SK-N-SH treated with all-trans-retinoic acid at 6 μM for 48 hours (cell line): ENCODE measurements around the gene ADPRHL1.

Experiments used
- ATAC-seq: fragments of 200-7000 bp; cut with Tn5 transposase; 3 replicates; pipeline ENCODE4 v1.9.1; 2020; ENCODE audit warnings: mild to moderate bottlenecking, moderate library complexity
- ARNTL ChIP-seq: fragments of 450-650 bp; formaldehyde crosslinking; IDR thresholded peaks from 2 replicates; pipeline ENCODE4 v1.5.0; 2020; ENCODE audit warnings: low read depth, mild to moderate bottlenecking, moderate library complexity, borderline replicate concordance
- BACH2 ChIP-seq: fragments of 250-450 bp; sonication (Bioruptor Pico); IDR thresholded peaks from 2 replicates; pipeline ENCODE4 v1.9.0; 2021; ENCODE audit warnings: mild to moderate bottlenecking, borderline replicate concordance
- CSDC2 ChIP-seq: fragments of 250-450 bp; sonication (Bioruptor Pico); IDR thresholded peaks from 2 replicates; pipeline ENCODE4 v1.5.0; 2020; ENCODE audit warnings: mild to moderate bottlenecking, moderate library complexity
- CSRNP3 ChIP-seq: fragments of 250-450 bp; sonication (Bioruptor Pico); IDR thresholded peaks from 2 replicates; pipeline ENCODE4 v1.5.1; 2021; ENCODE audit warnings: mild to moderate bottlenecking, moderate library complexity
- ESRRG ChIP-seq: fragments of 250-450 bp; sonication (Bioruptor Pico); IDR thresholded peaks from 2 replicates; pipeline ENCODE4 v1.6.1; 2021; ENCODE audit warnings: mild to moderate bottlenecking
- GLIS3 ChIP-seq: fragments of 250-450 bp; sonication (Bioruptor Pico); IDR thresholded peaks from 2 replicates; pipeline ENCODE4 v1.5.0; 2020; ENCODE audit warnings: mild to moderate bottlenecking, moderate library complexity
- ISL1 ChIP-seq: fragments of 250-450 bp; sonication (Bioruptor Pico); IDR thresholded peaks from 2 replicates; pipeline ENCODE4 v2.1.2; 2022; ENCODE audit warnings: mild to moderate bottlenecking, moderate library complexity
- PPARA ChIP-seq: fragments of 250-450 bp; sonication (Bioruptor Pico); IDR thresholded peaks from 2 replicates; pipeline ENCODE4 v1.5.0; 2020; ENCODE audit warnings: mild to moderate bottlenecking, borderline replicate concordance
- RARB ChIP-seq: fragments of 250-450 bp; sonication (Bioruptor Pico); IDR thresholded peaks from 2 replicates; pipeline ENCODE4 v1.8.0; 2021; ENCODE audit warnings: mild to moderate bottlenecking, moderate library complexity
- TCF4 ChIP-seq: fragments of 250-450 bp; sonication (Bioruptor Pico); IDR thresholded peaks from 2 replicates; pipeline ENCODE4 v1.8.0; 2021; ENCODE audit warnings: mild to moderate bottlenecking, moderate library complexity, borderline replicate concordance
- TSHZ2 ChIP-seq: fragments of 250-450 bp; sonication (Bioruptor Pico); IDR thresholded peaks from 2 replicates; pipeline ENCODE4 v1.5.0; 2020; ENCODE audit warnings: mild to moderate bottlenecking, moderate library complexity
- ZFP3 ChIP-seq: fragments of 250-450 bp; sonication (Bioruptor Pico); IDR thresholded peaks from 2 replicates; pipeline ENCODE4 v1.5.0; 2020; ENCODE audit warnings: mild to moderate bottlenecking, moderate library complexity
- ZNF565 ChIP-seq: fragments of 450-650 bp; formaldehyde crosslinking; conservative IDR thresholded peaks from 2 replicates; pipeline ENCODE4 v1.5.0; 2020; ENCODE audit warnings: low read depth, mild to moderate bottlenecking, moderate library complexity
- TF ChIP-seq, protein P1 (sequence below): fragments of 250-450 bp; sonication (Bioruptor Pico); IDR thresholded peaks from 2 replicates; pipeline ENCODE4 v1.8.0; 2020; ENCODE audit warnings: mild to moderate bottlenecking, moderate library complexity, borderline replicate concordance
- TF ChIP-seq, protein P2 (sequence below): fragments of 250-450 bp; sonication (Bioruptor Pico); IDR thresholded peaks from 2 replicates; pipeline ENCODE4 v1.8.0; 2021; ENCODE audit warnings: low read depth, mild to moderate bottlenecking, moderate library complexity, borderline replicate concordance
- TF ChIP-seq, protein P3 (sequence below): fragments of 250-450 bp; sonication (Bioruptor Pico); IDR thresholded peaks from 2 replicates; pipeline ENCODE4 v1.5.1; 2020; ENCODE audit warnings: low read depth, mild to moderate bottlenecking, moderate library complexity

ADPRHL1 gene

GRCh38 chr13:113485545-113485944 lies 32.3 kb upstream of the ADPRHL1 start:
- no peak for ATAC-seq
- TF ChIP-seq TSHZ2 (CRISPR knock-in tag): peak; percentile 66; the same call in 1 of the 2 replicates
- no peak for TF ChIP-seq CSDC2 (CRISPR knock-in tag)
- TF ChIP-seq TCF4 (CRISPR knock-in tag): peak; percentile 44

- ATAC-seq: no peak
- TF ChIP-seq TSHZ2 (CRISPR knock-in tag) (no peak), PPARA (CRISPR knock-in tag) (no peak), ZNF565 (no peak), ARNTL (CRISPR knock-in tag) (no peak), CSDC2 (CRISPR knock-in tag) (no peak), CSRNP3 (CRISPR knock-in tag) (no peak), ESRRG (CRISPR knock-in tag) (no peak), TCF4 (CRISPR knock-in tag) (no peak), ZFP3 (CRISPR knock-in tag) (no peak), GLIS3 (CRISPR knock-in tag) (no peak), RARB (CRISPR knock-in tag) (no peak), ISL1 (CRISPR knock-in tag) (no peak), BACH2 (CRISPR knock-in tag) (no peak)
- TF ChIP-seq, protein P1, sequence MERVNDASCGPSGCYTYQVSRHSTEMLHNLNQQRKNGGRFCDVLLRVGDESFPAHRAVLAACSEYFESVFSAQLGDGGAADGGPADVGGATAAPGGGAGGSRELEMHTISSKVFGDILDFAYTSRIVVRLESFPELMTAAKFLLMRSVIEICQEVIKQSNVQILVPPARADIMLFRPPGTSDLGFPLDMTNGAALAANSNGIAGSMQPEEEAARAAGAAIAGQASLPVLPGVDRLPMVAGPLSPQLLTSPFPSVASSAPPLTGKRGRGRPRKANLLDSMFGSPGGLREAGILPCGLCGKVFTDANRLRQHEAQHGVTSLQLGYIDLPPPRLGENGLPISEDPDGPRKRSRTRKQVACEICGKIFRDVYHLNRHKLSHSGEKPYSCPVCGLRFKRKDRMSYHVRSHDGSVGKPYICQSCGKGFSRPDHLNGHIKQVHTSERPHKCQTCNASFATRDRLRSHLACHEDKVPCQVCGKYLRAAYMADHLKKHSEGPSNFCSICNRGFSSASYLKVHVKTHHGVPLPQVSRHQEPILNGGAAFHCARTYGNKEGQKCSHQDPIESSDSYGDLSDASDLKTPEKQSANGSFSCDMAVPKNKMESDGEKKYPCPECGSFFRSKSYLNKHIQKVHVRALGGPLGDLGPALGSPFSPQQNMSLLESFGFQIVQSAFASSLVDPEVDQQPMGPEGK (CRISPR knock-in tag): no peak
- TF ChIP-seq, protein P2, sequence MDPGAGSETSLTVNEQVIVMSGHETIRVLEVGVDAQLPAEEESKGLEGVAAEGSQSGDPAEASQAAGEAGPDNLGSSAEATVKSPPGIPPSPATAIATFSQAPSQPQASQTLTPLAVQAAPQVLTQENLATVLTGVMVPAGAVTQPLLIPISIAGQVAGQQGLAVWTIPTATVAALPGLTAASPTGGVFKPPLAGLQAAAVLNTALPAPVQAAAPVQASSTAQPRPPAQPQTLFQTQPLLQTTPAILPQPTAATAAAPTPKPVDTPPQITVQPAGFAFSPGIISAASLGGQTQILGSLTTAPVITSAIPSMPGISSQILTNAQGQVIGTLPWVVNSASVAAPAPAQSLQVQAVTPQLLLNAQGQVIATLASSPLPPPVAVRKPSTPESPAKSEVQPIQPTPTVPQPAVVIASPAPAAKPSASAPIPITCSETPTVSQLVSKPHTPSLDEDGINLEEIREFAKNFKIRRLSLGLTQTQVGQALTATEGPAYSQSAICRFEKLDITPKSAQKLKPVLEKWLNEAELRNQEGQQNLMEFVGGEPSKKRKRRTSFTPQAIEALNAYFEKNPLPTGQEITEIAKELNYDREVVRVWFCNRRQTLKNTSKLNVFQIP: no peak
- TF ChIP-seq, protein P3, sequence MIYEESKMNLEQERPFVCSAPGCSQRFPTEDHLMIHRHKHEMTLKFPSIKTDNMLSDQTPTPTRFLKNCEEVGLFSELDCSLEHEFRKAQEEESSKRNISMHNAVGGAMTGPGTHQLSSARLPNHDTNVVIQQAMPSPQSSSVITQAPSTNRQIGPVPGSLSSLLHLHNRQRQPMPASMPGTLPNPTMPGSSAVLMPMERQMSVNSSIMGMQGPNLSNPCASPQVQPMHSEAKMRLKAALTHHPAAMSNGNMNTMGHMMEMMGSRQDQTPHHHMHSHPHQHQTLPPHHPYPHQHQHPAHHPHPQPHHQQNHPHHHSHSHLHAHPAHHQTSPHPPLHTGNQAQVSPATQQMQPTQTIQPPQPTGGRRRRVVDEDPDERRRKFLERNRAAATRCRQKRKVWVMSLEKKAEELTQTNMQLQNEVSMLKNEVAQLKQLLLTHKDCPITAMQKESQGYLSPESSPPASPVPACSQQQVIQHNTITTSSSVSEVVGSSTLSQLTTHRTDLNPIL (CRISPR knock-in tag): no peak
- TF ChIP-seq, all 23 proteins: peak for 0
Observed at GRCh38 chr13:113483504-113484293, 30.4 kb upstream of the ADPRHL1 start.
